ENCODE results near the gene ACTRT2. TPM values are rescaled to one million over a fixed set of nuclear protein-coding genes. Genes with fewer than 3 reads are reported as not detected.

ACTRT2 gene
- total and polyA plus RNA-seq, 10 of the 15 experiments (the other 5 are each of a cell fraction or from before 2014, with no cell fraction given): not detected

DNA sequence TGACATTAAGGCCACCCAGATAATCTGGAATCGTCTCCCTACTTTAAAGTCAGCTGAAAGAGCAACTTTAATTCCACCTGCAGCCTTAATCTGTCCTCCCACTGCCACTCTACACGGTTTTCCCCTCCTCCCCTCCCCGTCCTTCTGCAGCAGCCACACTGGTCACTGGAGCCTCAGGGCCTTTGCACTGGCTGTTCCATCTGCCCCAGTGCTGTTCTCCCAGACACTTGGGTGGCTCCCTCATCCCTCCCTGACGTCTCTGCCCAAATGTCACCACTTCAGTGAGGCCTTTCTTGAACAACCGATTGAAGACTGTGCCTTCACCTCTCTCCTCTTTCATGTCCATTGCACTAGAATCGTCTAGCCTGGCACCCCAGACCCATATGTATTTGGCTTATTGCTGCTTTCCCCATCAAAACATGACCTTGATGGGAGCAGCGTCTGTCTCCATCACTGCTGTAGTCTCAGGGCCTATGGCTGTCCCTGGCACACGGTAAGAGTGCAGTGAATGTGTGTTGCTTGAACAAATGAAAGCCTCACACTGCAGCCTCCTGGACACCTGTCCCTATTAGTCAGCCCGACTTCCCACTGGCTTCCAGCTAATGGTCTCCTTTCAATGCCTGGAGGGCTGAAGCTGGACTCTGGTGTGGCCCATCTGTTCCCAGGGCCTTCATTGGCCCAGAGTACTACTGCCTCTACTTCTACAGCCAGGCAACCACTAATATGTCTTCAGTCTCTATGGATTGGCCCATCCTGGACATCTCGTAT, 37.2 kb downstream of the ACTRT2 start (continued):
- TF ChIP-seq EGR1 (IDR thresholded peaks at IDR 0.05; ENCODE audit: borderline replicate concordance in 1 of 2, low read depth in 2 of 2, low read length in 2 of 2): no peak
- TF ChIP-seq, protein P1, sequence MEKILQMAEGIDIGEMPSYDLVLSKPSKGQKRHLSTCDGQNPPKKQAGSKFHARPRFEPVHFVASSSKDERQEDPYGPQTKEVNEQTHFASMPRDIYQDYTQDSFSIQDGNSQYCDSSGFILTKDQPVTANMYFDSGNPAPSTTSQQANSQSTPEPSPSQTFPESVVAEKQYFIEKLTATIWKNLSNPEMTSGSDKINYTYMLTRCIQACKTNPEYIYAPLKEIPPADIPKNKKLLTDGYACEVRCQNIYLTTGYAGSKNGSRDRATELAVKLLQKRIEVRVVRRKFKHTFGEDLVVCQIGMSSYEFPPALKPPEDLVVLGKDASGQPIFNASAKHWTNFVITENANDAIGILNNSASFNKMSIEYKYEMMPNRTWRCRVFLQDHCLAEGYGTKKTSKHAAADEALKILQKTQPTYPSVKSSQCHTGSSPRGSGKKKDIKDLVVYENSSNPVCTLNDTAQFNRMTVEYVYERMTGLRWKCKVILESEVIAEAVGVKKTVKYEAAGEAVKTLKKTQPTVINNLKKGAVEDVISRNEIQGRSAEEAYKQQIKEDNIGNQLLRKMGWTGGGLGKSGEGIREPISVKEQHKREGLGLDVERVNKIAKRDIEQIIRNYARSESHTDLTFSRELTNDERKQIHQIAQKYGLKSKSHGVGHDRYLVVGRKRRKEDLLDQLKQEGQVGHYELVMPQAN (conservative IDR thresholded peaks at IDR 0.05): no peak
- no peak for TF ChIP-seq HCFC1 (IDR thresholded peaks at IDR 0.05; ENCODE audit: low read length)

GRCh38 chr1:3060127-3060526, 38.9 kb downstream of the ACTRT2 start:
- 15% methylated on average over 9 of the region's 9 CpGs for WGBS (ENCODE audit: insufficient coverage, insufficient replicate concordance, low lambda C conversion rate, missing lambda C conversion rate)
- ATAC-seq: no peak
- TF ChIP-seq ZBTB33 (IDR thresholded peaks at IDR 0.05) (no peak), MEF2B (IDR thresholded peaks at IDR 0.05; ENCODE audit: partially characterized antibody, poor library complexity, severe bottlenecking) (no peak), TCF12 (IDR thresholded peaks at IDR 0.05; ENCODE audit: low read depth, low read length) (no peak), ZZZ3 (IDR thresholded peaks at IDR 0.05; ENCODE audit: control insufficient read depth, insufficient read length, low read depth) (no peak), YBX1 (IDR thresholded peaks at IDR 0.05) (no peak), SREBF1 (IDR thresholded peaks at IDR 0.05; ENCODE audit: low read length) (no peak), ZNF687 (IDR thresholded peaks at IDR 0.05) (no peak), HSF1 (IDR thresholded peaks at IDR 0.05; ENCODE audit: low read depth, low read length) (no peak), CBFB (IDR thresholded peaks at IDR 0.05; ENCODE audit: low read depth) (no peak), SMAD5 (IDR thresholded peaks at IDR 0.05; ENCODE audit: low read depth) (no peak)

More at GRCh38 chr1:3060127-3060526, 38.9 kb downstream of the ACTRT2 start:
- Histone ChIP-seq H3K79me2 (ENCODE audit: control insufficient read depth, insufficient read depth, low read length) (no peaks in the 10 kb centered on the region), H3K36me3 (ENCODE audit: control insufficient read depth in 2 of 2, insufficient read depth in 2 of 2, low read length in 1 of 2) (no peaks in the 10 kb centered on the region), H3K9ac (ENCODE audit: control insufficient read depth, insufficient read depth, low read length) (no peak overlapping the region), H4K20me1 (ENCODE audit: control insufficient read depth, insufficient read depth) (no peaks in the 10 kb centered on the region), H3K27ac (ENCODE audit: control insufficient read depth, insufficient read depth) (no peak overlapping the region), H3K4me2 (ENCODE audit: control insufficient read depth, insufficient read depth) (no peak overlapping the region), H3K4me1 (ENCODE audit: control insufficient read depth, insufficient read depth, low read length) (no peaks in the 10 kb centered on the region), H3K4me3 (no peak overlapping the region), H3K9me3 (replicated peaks; ENCODE audit: control insufficient read depth, insufficient read depth, low read length) (no peaks in the 10 kb centered on the region), H2AFZ (ENCODE audit: control insufficient read depth, low read depth, low read length) (no peak overlapping the region), H3K27me3 (replicated peaks in 1 of 2; ENCODE audit: control insufficient read depth in 2 of 2, insufficient read depth in 2 of 2, low read length in 1 of 2) (no peaks in the 10 kb centered on the region)
- intact Hi-C loops (cut with micrococcal nuclease; ENCODE audit: unreplicated experiment) (no loop called here), in situ Hi-C loops (cut with MboI) (no loop called here)
- no peak for DNase-seq (ENCODE audit: low read depth, low spot score)
- ChIA-PET CTCF (no interaction called here), POLR2A (no interaction called here), SMC1A (ENCODE audit: uncharacterized antibody, unreplicated experiment) (no interaction called here), RAD21 (ENCODE audit: unreplicated experiment) (no interaction called here)
- FAIRE-seq: no peak
- BruUV-seq (replicated peaks): no TSS peak

Measured in GM12878 (cell line).